Endothelial cell of umbilical vein (primary cell): Measurements from ENCODE around the gene IGFL2. TPM values are rescaled to one million over a fixed set of nuclear protein-coding genes. Genes with fewer than 3 reads are reported as not detected.

ENCODE experiments used
- BruUV-seq: library from RNA; stranded (reverse); fragments of 400-500 nt; replicated peaks from 2 replicates; lab custom pipeline; 2021; lab: Mats Ljungman, UMichigan
- CTCF ChIA-PET: fragments of 300-600, 350-600 bp; sonication (Branson Sonifier 250); formaldehyde crosslinking; loops from one replicate; lab custom pipeline; 2021; ENCODE audit warnings: antibody characterized with exemption, inconsistent platforms; lab: Charles Lee
- POLR2A ChIA-PET: fragments of 300-600, 350-600 bp; sonication (Branson Sonifier 250); formaldehyde crosslinking; loops from one replicate; lab custom pipeline; 2021; ENCODE audit warnings: antibody characterized with exemption, inconsistent platforms; lab: Charles Lee
- DNase-seq: peaks from one replicate; pipeline ENCODE4 v3.0.0-alpha.2; 2011; ENCODE audit warnings: low read depth, low spot score
- FAIRE-seq: peaks from 2 replicates; lab custom pipeline; 2011; peaks lifted over from hg19 to GRCh38; lab: Jason Lieb, UNC
- H2AFZ ChIP-seq: 2 replicates; pipeline ENCODE4 v1.6.0; 2012; ENCODE audit warnings: low read depth, low read length, control low read depth, inconsistent platforms
- H3K27ac ChIP-seq: 2 replicates; pipeline ENCODE4 v1.5.1; 2011; ENCODE audit warnings: low read depth, mild to moderate bottlenecking, control low read depth, low read length, moderate library complexity; ENCODE audit not compliant: insufficient read depth
- H3K27me3 ChIP-seq, 2 experiments: 2 replicates each; pipeline versions ENCODE4 v1.6.0 to v1.6.1; 2011; ENCODE audit warnings: low read length in 2 of 2, mixed read lengths in 1 of 2; ENCODE audit not compliant: control insufficient read depth in 2 of 2, insufficient read depth in 2 of 2
- H3K36me3 ChIP-seq, 2 experiments: 2 replicates in 1 of 2; 3 replicates in 1 of 2; pipeline ENCODE4 v1.5.1; 2011; ENCODE audit warnings: low read length in 2 of 2, mild to moderate bottlenecking in 1 of 2, moderate library complexity in 1 of 2; ENCODE audit not compliant: control insufficient read depth in 2 of 2, insufficient read depth in 2 of 2; ENCODE audit errors: extremely low read depth in 1 of 2
- H3K4me1 ChIP-seq: 3 replicates; pipeline ENCODE4 v1.5.1; 2011; ENCODE audit warnings: mild to moderate bottlenecking, low read length; ENCODE audit not compliant: control insufficient read depth, insufficient read depth; ENCODE audit errors: extremely low read depth
- H3K4me2 ChIP-seq: 2 replicates; pipeline ENCODE4 v1.6.1; 2011; ENCODE audit warnings: low read length, control low read depth, mixed read lengths; ENCODE audit not compliant: insufficient read depth
- H3K4me3 ChIP-seq, 3 experiments: fragments of 200-600 bp in 1 of 3; sonication (generic), shearing (Covaris generic) in 1 of 3; replicated peaks in 1 of 3; 2 replicates each; pipeline ENCODE4 v1.5.1; 2011 to 2016; ENCODE audit warnings: control low read depth in 3 of 3, low read length in 3 of 3, mild to moderate bottlenecking in 2 of 3, inconsistent platforms in 1 of 3, low read depth in 1 of 3, moderate library complexity in 1 of 3; ENCODE audit not compliant: insufficient read depth in 1 of 3
- H3K79me2 ChIP-seq: 2 replicates; pipeline ENCODE4 v1.6.0; 2012; ENCODE audit warnings: low read length, inconsistent platforms; ENCODE audit not compliant: control insufficient read depth, insufficient read depth
- H3K9ac ChIP-seq: replicated peaks from 2 replicates; pipeline ENCODE3; 2011; ENCODE audit warnings: low read length, control low read depth; ENCODE audit not compliant: insufficient read depth; ENCODE audit errors: extremely low read depth
- H3K9me1 ChIP-seq: replicated peaks from 3 replicates; pipeline ENCODE4 v1.6.0; 2011; ENCODE audit warnings: mild to moderate bottlenecking, low read length; ENCODE audit not compliant: control insufficient read depth, insufficient read depth; ENCODE audit errors: extremely low read depth
- H3K9me3 ChIP-seq: replicated peaks from 2 replicates; pipeline ENCODE4 v1.5.1; 2012; ENCODE audit warnings: low read length, inconsistent platforms; ENCODE audit not compliant: control insufficient read depth, insufficient read depth
- H4K20me1 ChIP-seq: replicated peaks from 2 replicates; pipeline ENCODE3; 2011; ENCODE audit warnings: mild to moderate bottlenecking, low read length; ENCODE audit not compliant: control insufficient read depth, insufficient read depth; ENCODE audit errors: extremely low read depth
- CTCF ChIP-seq, 2 donors: IDR thresholded peaks; 1 replicate in 1 of 2; 2 replicates in 1 of 2; pipeline ENCODE4 v1.5.1; 2011; ENCODE audit warnings: low read length in 2 of 2, mild to moderate bottlenecking in 2 of 2, moderate library complexity in 2 of 2, control low read depth in 1 of 2, inconsistent platforms in 1 of 2, low read depth in 1 of 2; ENCODE audit not compliant: insufficient read depth in 1 of 2; ENCODE audit errors: extremely low read depth in 1 of 2
- EZH2 ChIP-seq: IDR thresholded peaks from 2 replicates; pipeline ENCODE4 v1.6.1; 2012; ENCODE audit warnings: borderline replicate concordance, low read depth, mild to moderate bottlenecking, moderate library complexity, low read length, inconsistent platforms; ENCODE audit not compliant: severe bottlenecking
- FOS ChIP-seq: IDR thresholded peaks from 2 replicates; pipeline ENCODE4 v1.6.1; 2011; ENCODE audit warnings: mild to moderate bottlenecking, low read length, moderate library complexity, borderline replicate concordance; ENCODE audit not compliant: insufficient read depth
- GATA2 ChIP-seq: IDR thresholded peaks from 2 replicates; pipeline ENCODE4 v1.7.0; 2011; ENCODE audit warnings: low read depth, mild to moderate bottlenecking, moderate library complexity, mixed read lengths, low read length; ENCODE audit not compliant: insufficient read length, insufficient read depth
- JUN ChIP-seq: IDR thresholded peaks from 2 replicates; pipeline ENCODE4 v1.6.1; 2011; ENCODE audit warnings: borderline replicate concordance, low read depth; ENCODE audit not compliant: insufficient read length, insufficient read depth
- MAX ChIP-seq: IDR thresholded peaks from 2 replicates; pipeline ENCODE4 v1.6.1; 2011; ENCODE audit not compliant: insufficient read depth, insufficient read length
- MYC ChIP-seq: IDR thresholded peaks from one replicate; pipeline ENCODE4 v1.6.1; 2011; ENCODE audit warnings: mild to moderate bottlenecking, low read depth, low read length
- POLR2A ChIP-seq: IDR thresholded peaks from 2 replicates; pipeline ENCODE4 v1.6.1; 2012; ENCODE audit warnings: low read depth, mild to moderate bottlenecking, control low read depth, low read length
- POLR2AphosphoS5 ChIP-seq: IDR thresholded peaks from 2 replicates; pipeline ENCODE4 v1.6.1; 2012; ENCODE audit warnings: low read depth, mild to moderate bottlenecking, control low read depth, low read length, moderate library complexity; ENCODE audit not compliant: insufficient read depth
- dilution Hi-C: fragments of 300-500 bp; cut with MboI; formaldehyde crosslinking; loops from one replicate; pipeline ENCODE4 v1.15.0; 2019; ENCODE audit warnings: low sequenced_read_pairs; ENCODE audit not compliant: extremely low pct_ligation_motif_present
- intact Hi-C: fragments of 100-400 bp; cut with micrococcal nuclease; formaldehyde crosslinking; loops from one replicate; pipeline ENCODE4 v1.10.0; 2022
- polyA plus RNA-seq, 4 experiments: library from polyadenylated mRNA; depleted of rRNA in 3 of 4; stranded (reverse) in 3 of 4; unstranded in 1 of 4; fragments of >200 nt; gene quantifications; 2 replicates each; pipeline versions ENCODE4 v1.2.1 to v1.2.3, GENCODE V29; 2011 to 2012; ENCODE audit warnings: missing spikeins in 1 of 4
- total RNA-seq: library from RNA; stranded (reverse); gene quantifications from 2 replicates; pipeline ENCODE4 v1.2.3, GENCODE V29; 2021

Gene IGFL2
- total and polyA plus RNA-seq, 2 donors (not counting 3 experiments of a cell fraction or from before 2014, with no cell fraction given), result not detected

- ChIA-PET POLR2A (no interaction called here), CTCF (no interaction called here)
- peak; percentile 14 for DNase-seq
- BruUV-seq, result no TSS peak
- Histone ChIP-seq H3K9ac (no peak overlapping the region), H3K4me1 (no peaks in the 10 kb centered on the region), H3K36me3 (no peaks in the 10 kb centered on the region), H3K79me2 (no peaks in the 10 kb centered on the region), H3K4me3 (no peak overlapping the region), H3K9me1 (no peaks in the 10 kb centered on the region), H3K9me3 (no peaks in the 10 kb centered on the region), H3K27me3 (peaks cover 15 to 37% of the 10 kb centered on the region in 2 experiments), H4K20me1 (no peaks in the 10 kb centered on the region), H3K4me2 (no peak overlapping the region), H3K27ac (no peak overlapping the region), H2AFZ (no peak overlapping the region)
- intact Hi-C loops, result no loop called here
- dilution Hi-C loops, result no loop called here
- no peak for TF ChIP-seq MYC
- no peak for TF ChIP-seq POLR2A
- no peak for TF ChIP-seq MAX
- no peak for TF ChIP-seq POLR2AphosphoS5
- TF ChIP-seq EZH2, result no peak
- no peak for TF ChIP-seq GATA2
- no peak for TF ChIP-seq CTCF (IDR thresholded peaks at IDR 0.05; ENCODE audit: extremely low read depth in 1 of 2, insufficient read depth in 1 of 2, low read depth in 1 of 2, low read length in 2 of 2)
- TF ChIP-seq FOS, result no peak
- no peak for TF ChIP-seq JUN
- FAIRE-seq, result no peak
Measured at GRCh38 chr19:46144756-46145155, 3.3 kb upstream of the IGFL2 start.
